AG09319 (cell line): ENCODE results near the gene ASIC3.

ENCODE experiments used
- DNase-seq: peaks from one replicate; pipeline ENCODE4 v3.0.0-alpha.2; 2010; ENCODE audit warnings: low read depth; ENCODE audit errors: extremely low read depth
- CTCF ChIP-seq: IDR thresholded peaks from 2 replicates; pipeline ENCODE4 v1.5.1; 2011; ENCODE audit warnings: low read depth, mild to moderate bottlenecking, inconsistent platforms, low read length, moderate library complexity

Gene ASIC3

DNA sequence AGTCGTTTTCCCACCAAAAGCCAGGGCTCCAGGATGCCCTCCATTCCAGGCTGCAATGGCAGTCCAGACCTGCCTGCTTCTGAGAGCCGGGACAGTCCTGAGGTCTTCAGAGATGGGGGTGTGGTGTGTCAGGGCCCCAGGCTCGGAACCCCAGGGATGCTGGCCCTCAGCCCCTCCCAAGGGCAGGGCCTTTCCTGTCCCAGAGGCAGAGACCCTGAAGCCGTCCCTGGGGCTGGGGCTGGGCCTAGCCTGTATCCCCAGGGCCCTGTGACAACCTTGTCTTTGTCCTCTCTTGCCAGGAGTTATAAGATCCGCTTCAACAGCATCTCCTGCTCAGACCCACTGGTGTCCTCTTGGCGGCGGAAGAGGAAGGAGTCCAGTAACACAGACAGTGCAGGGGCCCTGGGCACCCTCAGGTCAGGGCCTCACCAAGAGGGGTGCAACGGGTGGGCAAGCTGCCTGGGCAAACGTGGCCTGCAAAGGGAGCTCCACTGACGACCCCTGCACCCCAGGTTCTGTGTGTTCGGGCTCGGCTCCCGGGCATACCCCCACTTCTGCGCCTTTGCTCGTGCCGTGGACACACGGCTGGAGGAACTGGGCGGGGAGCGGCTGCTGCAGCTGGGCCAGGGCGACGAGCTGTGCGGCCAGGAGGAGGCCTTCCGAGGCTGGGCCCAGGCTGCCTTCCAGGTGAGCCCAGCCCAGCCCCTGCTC, 41.6 kb upstream of the ASIC3 start:
- DNase-seq = no peak
- TF ChIP-seq CTCF = no peak

GRCh38 chr7:151007469-151007898, 40.8 kb upstream of the ASIC3 start:
- no peak for DNase-seq
- TF ChIP-seq CTCF = no peak

DNA sequence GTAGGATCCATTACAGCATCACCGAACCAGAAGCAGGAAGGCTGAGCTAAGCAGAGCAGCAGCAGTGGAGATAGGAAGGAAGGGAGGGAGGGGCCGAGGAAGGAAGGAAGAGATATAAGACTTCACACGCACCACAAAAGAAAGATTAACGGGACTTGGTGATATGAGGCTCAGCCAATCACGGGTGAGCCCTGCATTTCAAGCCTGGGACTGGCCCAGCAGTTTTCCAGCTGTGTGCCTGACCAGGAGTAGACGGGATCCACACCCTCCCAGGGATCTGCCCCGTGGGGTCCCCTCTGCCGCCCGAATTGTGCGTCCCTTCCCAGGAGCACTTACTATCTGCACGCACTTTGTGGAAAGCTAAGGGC, 40.2 kb upstream of the ASIC3 start:
- no peak for DNase-seq
- no peak for TF ChIP-seq CTCF

DNA sequence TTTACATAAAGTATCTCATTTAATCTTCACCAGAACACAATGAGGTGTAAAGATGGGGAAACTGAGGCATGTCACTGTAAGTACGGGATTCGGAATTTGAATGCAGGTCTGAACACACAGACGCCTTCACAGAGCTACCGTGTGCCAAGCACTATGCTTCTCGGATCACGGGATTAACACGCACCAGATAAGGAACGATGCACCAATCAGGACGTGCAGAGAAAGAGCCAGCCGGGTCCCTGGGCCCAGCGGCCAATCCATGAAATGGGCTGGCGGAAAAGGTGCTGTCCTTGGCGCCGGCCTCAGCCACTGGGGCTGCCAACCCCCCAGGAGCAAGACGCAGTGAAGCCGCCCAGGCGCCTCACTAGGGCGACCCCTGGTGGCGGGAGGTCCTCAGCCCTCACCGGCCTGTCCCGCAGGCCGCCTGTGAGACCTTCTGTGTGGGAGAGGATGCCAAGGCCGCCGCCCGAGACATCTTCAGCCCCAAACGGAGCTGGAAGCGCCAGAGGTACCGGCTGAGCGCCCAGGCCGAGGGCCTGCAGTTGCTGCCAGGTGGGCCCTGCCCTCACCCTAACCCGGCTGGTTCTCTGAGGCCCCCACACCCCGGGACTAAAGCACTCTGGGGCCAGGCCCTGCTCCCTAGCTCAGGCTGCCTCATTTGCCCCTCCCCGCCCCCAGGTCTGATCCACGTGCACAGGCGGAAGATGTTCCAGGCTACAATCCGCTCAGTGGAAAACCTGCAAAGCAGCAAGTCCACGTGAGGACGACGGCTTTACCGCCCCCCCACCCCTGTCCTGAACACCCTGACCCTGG, 39.6 kb upstream of the ASIC3 start:
- DNase-seq = no peak
- TF ChIP-seq CTCF = peak; percentile 63

DNA sequence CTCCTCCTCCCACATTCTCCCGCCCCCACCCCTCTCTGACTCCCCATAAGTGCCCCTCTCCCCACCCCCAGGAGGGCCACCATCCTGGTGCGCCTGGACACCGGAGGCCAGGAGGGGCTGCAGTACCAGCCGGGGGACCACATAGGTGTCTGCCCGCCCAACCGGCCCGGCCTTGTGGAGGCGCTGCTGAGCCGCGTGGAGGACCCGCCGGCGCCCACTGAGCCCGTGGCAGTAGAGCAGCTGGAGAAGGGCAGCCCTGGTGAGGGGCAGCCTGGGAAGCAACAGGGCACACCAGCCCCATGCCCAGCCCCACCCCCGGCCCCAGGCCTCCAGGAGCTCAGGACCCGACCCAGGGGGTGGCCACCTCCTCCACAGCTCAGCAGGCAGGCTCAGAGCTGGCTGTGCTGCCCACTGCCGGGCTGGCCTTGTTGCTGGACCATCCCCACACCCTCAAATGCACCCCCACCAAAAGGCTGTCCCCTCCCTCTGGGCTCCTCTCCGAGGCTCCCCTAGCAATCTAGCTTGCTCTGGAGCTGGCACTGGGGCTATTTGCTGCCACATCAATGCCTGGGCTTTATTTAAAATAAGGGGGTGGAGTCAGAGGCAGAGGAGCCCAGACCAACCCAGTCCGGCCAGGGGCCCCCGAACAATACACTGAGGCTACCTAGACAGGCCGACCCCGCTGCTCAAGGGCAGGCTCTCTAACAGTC, 38.8 kb upstream of the ASIC3 start:
- no peak for TF ChIP-seq CTCF
- no peak for DNase-seq

GRCh38 chr7:151010037-151010306, 38.4 kb upstream of the ASIC3 start:
- TF ChIP-seq CTCF = no peak

More at GRCh38 chr7:151010037-151010306, 38.4 kb upstream of the ASIC3 start:
- no peak for DNase-seq
